ENCODE results near the gene TALDO1. TPM values are rescaled to one million over a fixed set of nuclear protein-coding genes. Genes with fewer than 3 reads are reported as not detected.

Gene TALDO1
- total RNA-seq, 1 experiment from 2014 or later: 268 TPM

DNA sequence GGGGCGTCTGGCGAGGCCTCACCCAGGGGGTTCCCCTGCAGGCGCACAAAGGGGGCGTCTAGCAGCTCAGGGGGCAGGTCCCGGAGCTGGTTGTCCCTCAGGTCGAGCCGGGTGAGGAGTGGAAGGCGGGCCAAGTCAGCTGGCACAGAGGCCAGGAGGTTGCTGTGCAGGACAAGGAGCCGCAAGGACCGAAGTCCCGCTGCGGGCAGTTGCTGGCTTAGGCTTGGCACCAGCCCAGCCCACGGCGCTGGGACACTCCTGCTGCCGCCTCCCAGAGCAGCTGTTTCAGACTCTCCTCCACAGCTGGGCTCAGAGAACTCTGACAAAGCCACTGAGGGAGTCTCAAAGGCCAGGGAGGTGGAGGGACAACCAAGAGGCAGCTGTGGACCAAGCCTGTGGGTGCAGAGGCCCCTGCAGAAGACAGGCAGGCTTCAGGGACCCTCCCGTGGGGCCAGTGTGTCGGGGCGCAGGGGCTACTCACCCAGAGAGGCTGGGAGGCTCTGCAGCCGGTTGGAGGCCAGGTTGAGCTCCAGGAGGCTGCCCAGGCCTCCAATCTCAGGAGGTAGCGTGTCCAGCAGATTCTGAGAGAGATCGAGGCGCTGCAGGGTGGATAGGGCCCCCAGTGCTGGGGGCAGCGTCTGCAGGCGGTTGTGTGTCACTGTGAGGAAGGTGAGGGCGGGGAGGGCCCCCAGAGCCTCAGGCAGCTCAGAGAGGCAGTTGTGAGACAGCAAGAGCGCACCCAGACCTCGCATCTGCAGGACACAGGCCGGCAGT lies 55.6 kb downstream of the TALDO1 start:
- Histone ChIP-seq H2BK20ac (ENCODE audit: low read depth, low read length, poor library complexity, severe bottlenecking) (no peak overlapping the region), H2BK5ac (ENCODE audit: insufficient read length, low read length) (no peak overlapping the region), H3K23me2 (ENCODE audit: insufficient read length, low read depth, low read length, poor library complexity, severe bottlenecking) (peaks cover 7% of the 10 kb centered on the region), H3T11ph (ENCODE audit: low read length) (no peak overlapping the region), H3K14ac (ENCODE audit: insufficient read depth, low read length) (no peak overlapping the region), H4K91ac (ENCODE audit: insufficient read length, low read depth, low read length) (no peak overlapping the region), H2BK15ac (ENCODE audit: low read depth, low read length) (no peak overlapping the region), H2AK5ac (ENCODE audit: insufficient read length, low read length) (no peak overlapping the region), H3K4me2 (ENCODE audit: insufficient read depth, insufficient read length, low read length) (no peak overlapping the region), H3K4me1 (ENCODE audit: insufficient read depth, low read length) (no peaks in the 10 kb centered on the region), H3K9ac (ENCODE audit: extremely low read depth, insufficient read length, low read length) (no peak overlapping the region), H3K56ac (ENCODE audit: insufficient read length, low read depth, low read length) (no peak overlapping the region), H2AFZ (ENCODE audit: low read length) (no peak overlapping the region), H3K27me3 (ENCODE audit: insufficient read depth, low read length) (no peaks in the 10 kb centered on the region), H3K27ac (ENCODE audit: insufficient read length, low read depth, low read length) (no peak overlapping the region), H3K23ac (ENCODE audit: insufficient read length, low read depth, low read length) (no peak overlapping the region), H4K20me1 (ENCODE audit: control insufficient read depth, insufficient read depth, insufficient read length) (no peaks in the 10 kb centered on the region), H2BK120ac (ENCODE audit: low read depth, low read length, poor library complexity, severe bottlenecking) (no peak overlapping the region), H3K9me3 (ENCODE audit: control insufficient read depth, low read depth, low read length) (no peaks in the 10 kb centered on the region), H3K79me1 (ENCODE audit: insufficient read depth, low read depth, low read length, poor library complexity, severe bottlenecking) (no peaks in the 10 kb centered on the region), H3K79me2 (ENCODE audit: insufficient read depth, low read length) (no peaks in the 10 kb centered on the region), H3K18ac (ENCODE audit: insufficient read length, low read depth, low read length) (no peak overlapping the region), H2BK12ac (ENCODE audit: insufficient read length, low read depth, low read length) (no peak overlapping the region), H4K5ac (ENCODE audit: insufficient read length, low read depth, low read length) (no peak overlapping the region), H3K4ac (ENCODE audit: low read depth, low read length) (no peak overlapping the region), H4K8ac (replicated peaks; ENCODE audit: insufficient read length, low read depth, low read length) (no peak overlapping the region)
- WGBS (ENCODE audit: extremely low coverage, insufficient read length, low lambda C conversion rate): no CpG with 5 or more reads among the region's 28 CpGs
- Mint-ChIP-seq H3K36me3 (ENCODE audit: insufficient read depth in 1 of 3, low read depth in 3 of 3) (peaks cover under 1 to 8% (median 8%) of the 10 kb centered on the region in 3 experiments; a peak in 5 of 7 replicates), H3K9me3 (no peaks in the 10 kb centered on the region), H3K4me1 (peaks cover 7 to 11% of the 10 kb centered on the region in 2 experiments), H3K4me3 (no peak overlapping the region), H3K27me3 (ENCODE audit: low read depth) (no peaks in the 10 kb centered on the region), H3K27ac (peak overlapping the region in 1 of 3 experiments; percentile 35; a peak in 1 of 7 replicates)
- DNase-seq: no peak
- TF ChIP-seq, protein P1, sequence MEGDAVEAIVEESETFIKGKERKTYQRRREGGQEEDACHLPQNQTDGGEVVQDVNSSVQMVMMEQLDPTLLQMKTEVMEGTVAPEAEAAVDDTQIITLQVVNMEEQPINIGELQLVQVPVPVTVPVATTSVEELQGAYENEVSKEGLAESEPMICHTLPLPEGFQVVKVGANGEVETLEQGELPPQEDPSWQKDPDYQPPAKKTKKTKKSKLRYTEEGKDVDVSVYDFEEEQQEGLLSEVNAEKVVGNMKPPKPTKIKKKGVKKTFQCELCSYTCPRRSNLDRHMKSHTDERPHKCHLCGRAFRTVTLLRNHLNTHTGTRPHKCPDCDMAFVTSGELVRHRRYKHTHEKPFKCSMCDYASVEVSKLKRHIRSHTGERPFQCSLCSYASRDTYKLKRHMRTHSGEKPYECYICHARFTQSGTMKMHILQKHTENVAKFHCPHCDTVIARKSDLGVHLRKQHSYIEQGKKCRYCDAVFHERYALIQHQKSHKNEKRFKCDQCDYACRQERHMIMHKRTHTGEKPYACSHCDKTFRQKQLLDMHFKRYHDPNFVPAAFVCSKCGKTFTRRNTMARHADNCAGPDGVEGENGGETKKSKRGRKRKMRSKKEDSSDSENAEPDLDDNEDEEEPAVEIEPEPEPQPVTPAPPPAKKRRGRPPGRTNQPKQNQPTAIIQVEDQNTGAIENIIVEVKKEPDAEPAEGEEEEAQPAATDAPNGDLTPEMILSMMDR (conservative IDR thresholded peaks at IDR 0.05): no peak

Measured in H9 (cell line).